HG03025 (cell line): Measurements from ENCODE around the gene SPEM2.

ENCODE experiments used
- ATAC-seq: cut with Tn5 transposase; IDR thresholded peaks from one replicate; pipeline ENCODE4 v1.9.1; 2021; ENCODE audit warnings: mild to moderate bottlenecking, moderate library complexity; ENCODE audit not compliant: unreplicated experiment, low FRiP score

The SPEM2 gene

DNA sequence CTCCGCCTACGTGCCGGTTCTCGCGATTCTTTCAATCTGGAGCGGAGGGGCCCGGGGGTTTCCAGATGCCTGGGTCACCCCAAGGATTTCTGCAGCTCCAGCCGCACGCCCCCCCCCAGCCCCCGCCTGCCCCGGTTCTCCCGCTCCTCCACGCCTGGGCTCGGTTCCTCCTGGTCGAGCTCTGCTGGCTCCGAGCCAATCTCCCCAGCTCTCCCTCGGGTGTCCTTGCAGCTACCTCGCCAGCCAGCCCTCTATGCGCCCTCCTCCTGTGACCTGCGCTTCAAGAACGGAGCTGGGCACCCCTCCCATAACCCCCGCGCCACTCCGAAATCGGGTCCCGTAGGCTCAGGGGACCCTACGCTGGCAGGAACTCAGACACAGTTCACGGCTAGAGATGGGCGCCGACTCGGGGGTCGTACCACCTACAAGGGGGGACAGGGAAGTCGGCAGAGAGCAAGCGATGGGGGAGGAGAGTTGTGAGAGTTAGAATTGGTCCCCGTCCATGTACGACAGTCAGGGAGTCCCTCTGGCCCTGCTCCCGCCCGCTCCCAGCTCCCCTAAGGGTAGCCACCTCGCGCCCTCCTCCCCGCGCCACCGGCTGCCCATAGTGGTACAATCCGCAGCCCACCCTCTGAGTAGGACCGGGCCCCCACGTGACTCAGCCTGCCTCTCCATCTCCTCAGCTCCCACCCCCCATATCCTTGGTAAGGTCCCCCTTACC lies 14.9 kb downstream of the SPEM2 start:
- no peak for ATAC-seq

DNA sequence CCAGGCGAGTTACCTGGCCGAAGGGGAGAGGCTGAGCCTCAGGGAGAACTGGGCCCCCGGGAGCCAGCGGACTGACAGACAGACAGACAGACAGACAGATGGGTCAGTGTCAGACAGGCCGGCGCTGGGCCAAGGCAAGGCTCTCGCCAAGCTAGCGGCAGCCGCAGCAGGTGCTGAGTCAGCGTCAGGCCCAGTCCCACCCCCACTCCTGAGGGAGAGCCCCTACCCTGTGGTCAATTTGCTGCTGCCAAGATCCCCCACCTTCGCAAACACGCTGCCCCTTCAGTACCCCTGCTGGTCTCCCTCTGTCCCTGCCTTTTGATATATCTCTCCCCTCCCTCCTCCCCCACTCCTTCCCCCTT lies 15.4 kb downstream of the SPEM2 start:
- no peak for ATAC-seq

DNA sequence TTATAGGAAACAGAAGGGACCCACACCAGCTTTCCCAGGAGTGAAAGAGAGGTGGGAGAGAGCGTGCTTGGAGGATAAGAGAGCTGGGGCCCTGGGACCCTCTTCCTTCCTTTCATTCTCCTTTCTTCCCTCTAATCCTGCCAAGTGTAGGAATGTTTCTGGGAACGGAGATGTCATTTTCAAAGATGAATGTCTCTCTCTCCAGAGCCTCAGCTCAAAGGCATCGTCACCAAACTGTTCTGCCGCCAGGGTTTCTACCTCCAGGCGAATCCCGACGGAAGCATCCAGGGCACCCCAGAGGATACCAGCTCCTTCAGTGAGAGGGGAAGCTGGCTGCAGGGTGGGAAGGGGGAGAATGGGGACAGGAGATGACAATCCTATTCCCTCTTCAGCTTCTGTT lies 15.8 kb downstream of the SPEM2 start:
- no peak for ATAC-seq

DNA sequence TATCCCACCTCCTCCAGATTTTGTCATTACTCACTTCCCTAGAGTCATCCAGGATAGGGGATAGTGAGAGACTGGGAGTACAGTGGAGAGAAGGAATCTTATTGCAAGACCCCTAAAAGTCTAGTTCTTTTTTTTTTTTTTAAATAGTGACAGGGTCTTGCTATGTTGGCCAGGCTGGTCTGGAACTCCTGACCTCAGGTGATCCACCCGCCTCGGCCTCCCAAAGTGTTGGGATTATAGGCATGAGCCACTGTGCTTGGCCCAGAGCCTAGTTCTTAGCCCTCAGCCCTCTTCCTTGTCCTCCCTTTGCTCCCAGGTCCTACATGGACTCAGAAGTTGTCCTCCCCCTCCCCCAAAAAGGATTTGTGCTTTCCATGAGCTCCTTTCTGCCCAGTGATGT lies 16.7 kb downstream of the SPEM2 start:
- no peak for ATAC-seq

DNA sequence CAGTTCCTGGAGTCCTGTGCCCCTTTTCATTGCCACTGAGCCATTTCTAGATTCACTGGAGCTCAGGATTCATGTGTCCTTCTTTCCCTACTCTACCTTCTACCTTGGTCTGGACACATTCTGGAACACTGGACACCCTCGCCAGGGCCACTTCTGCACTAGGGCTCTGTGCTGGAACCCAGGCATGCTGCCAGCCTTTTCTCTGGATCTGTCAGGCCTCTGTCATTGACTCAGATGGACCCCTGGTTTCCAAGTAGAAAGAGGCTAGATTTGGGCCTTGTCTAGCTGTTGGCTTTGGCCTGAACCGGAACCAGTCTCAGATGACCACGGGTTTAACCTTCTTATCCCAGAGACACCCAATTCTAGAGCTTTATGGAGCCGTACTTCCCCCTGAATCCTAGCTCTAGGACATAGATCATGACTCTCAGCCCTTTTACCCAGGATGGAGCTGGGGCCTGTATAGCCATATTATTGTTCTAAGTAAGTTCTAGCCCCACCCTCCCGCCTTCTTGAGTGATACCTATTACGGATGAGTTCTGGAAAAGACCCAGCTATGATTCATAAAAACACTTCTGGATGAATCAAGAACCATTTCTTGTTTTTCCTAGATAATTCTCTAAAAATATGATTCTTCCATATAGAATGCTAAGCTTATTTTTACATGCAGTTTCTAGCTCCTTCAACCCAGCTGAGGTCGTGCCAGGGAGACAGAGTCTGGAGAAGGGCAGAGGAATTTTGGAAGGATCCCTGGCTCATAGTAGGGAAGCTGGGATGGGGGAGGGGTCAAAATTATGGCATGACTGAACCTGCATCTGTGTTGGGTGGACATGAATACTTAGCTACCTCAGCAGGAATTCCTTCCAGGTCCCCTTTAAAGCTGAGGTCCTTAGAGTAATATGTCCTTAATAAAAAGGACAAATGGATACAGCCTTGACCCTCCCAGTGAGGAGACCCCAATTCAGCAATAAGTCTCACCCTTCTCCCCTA lies 18.4 kb downstream of the SPEM2 start:
- ATAC-seq: no peak

DNA sequence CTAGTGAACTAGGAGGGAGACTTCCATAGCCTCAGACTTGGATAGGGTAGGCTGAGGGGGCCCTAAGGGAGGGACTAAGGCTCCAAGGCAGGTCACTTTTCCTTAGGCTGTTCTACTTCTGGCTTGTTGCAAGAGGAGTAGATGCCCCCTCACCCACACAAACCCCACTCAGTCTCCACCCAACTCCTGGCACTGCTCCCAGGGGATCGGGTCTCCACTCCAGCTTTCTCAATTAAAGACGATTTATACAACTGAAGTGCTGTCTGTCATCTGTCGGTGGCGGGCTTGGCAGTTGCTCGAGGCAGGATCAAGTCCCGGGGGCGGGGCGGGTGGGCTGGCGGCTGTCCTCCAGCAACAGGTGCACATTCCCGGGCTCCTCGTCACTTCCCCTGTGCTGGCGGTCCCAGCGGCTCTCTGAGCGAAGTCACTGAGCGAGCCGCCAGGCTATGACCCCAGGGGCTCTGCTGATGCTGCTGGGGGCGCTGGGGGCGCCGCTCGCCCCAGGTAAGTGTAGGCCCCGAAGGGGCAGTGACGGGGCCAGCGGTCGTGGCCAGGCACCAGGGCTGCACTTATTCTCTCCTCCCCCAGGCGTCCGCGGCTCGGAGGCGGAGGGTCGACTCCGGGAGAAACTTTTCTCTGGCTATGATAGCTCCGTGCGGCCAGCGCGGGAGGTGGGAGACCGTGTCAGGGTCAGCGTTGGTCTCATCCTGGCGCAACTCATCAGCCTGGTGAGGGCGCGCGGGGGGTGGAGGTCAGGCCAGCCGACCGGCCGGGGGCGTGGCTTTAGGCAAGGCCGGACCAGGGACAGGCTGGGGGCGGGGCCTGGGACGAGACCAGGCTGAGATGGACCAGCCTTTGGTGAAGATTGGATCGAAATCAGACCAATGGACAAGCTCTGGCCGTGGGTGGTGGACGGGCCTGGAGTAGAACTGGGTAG lies 19.5 kb downstream of the SPEM2 start, which contains the start of gene CHRNB1:
Gene CHRNB1 (plus strand): TSS at position 380 of the 937 bp plus-strand sequence. CDS start 67 bp downstream, at position 447.
- no peak for ATAC-seq

DNA sequence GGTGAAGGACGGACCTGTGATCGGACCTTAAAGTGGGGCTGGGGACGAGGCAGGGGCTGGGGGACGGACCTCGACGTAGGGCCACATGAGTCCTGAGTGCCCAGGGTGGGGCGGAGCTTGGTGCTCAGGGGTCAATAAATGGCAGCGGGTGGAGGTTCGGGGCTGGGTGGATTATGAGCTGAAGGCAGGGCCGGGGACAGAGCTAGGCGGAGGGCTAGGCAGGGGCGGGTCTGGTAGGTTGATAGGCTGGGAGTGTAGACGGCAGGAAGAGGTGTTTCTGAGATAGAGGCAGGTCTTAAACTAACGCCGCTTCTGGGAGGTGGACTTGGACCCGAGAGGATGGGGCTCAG lies 20.2 kb downstream of the SPEM2 start:
- no peak for ATAC-seq

DNA sequence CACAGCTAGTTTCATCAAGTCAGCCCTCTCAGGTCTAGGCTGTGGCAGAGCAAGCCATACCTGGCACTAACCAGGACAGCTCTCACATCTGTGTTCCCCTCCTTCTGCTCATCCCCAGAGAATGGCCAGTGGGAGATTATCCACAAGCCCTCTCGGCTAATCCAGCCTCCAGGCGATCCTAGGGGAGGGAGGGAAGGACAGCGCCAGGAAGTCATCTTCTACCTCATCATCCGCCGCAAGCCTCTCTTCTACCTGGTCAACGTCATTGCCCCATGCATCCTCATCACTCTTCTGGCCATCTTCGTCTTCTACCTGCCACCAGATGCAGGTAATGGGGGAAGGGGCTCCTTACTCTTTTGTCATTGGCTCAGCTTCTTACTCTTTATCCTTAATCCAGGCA lies 23.0 kb downstream of the SPEM2 start:
- ATAC-seq: no peak

DNA sequence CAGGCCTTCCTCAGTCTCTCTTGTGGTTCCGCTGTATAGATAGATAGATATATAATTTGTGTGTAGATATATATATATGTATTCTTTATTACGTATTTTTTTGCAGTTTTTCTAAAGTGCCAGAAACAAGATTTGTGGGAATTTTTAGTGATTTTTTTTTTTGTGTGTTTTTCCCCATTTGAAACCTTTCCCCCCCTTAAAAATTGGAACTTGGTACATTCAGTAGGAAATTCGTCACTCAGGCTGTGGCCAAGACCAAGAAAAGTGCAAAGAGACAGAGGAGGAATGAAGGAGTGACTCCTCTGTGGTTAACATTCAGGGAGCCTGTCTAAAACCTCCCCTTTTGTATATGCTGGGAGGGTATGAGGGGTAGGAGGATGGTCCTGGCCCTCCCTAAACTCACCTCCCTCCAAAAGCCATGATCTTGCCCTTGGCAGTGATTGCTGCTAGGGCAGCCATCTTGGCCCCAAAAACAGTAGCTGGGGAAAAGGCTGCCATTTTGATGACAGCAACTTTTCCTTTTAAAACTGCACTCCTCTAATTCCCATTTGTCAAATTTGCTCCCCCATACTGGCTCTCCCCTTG lies 34.6 kb downstream of the SPEM2 start:
- ATAC-seq: no peak

DNA sequence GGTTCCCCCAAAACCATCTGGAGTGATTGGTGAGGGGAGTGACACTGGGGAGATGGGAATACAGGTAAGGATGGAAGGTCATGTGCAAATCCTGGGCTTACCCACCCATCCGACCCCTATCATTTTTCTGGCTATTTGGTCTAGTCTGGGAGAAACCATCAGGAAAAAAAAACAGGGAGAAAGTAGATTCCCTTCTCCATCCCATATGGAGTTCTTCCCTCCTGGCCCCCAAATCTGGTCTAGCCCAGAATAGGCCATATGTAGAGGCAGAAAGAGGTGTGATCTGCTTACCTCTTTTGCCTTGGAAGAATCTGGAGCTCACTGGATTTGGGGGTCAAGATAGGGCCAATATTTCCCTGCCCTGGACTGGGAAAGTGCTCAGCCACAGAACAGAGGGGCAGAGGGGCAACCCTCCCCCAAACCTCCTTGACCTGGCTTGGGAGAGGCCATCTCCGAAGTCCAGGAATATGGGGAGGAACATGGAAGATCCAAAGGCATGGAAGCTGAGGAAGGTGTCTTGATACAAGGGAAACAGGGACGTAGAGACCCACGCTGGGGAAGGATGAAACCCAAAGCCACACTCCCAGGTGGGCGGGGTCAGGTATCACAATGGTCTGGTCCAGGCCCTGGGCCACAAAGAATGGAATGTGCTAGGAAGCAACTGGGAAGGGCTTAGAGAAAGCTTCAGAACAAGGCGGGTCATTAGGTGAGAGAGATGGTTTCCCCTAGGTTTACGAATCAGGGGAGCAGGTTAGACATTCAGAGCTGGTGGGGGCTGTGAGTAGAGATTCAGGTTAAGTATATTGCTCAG lies 35.6 kb downstream of the SPEM2 start:
- no peak for ATAC-seq

DNA sequence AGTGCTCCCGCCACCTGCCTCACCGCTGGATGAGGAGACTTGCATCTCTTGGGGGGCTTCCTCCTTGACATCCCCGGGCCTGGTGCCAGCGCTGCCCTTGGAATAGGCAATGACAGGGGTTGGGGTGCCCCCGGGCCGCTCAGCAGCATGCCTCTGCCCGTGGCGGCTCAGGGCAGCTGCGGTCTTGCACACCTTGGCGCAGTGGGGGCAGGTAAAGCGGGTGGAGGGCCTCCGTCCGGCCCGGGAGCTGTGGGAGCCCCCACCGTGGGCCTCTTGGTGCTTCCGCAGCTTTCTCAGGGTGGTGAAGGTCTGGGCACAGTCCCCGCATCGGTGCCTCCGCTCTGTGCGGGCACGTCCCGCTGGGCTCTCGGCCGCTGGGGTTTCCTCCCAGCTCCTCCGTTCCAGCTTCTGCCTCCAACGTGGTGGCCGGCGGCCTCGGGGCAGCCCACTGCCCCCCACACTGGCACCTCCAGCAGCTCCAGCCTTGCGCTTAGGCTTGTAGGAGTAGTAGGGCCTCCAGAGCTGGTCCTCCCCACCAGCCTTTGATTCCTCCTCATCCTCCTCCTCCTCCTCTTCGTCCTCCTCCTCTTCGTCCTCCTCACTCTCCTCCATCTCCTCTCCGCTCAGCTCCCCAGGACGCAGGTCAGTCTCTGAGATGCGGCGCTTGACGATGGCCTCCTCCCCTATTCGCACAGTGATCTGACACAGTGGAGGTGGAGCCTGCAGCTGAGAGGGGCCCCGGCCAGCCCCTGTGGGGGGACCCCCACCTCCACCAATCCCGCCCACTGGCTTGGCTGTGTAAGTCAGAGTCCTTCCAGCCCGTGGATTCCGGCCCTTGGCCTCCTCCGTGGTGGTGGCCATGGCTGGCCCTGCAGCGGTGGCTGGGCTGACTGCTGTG lies 37.3 kb downstream of the SPEM2 start:
- ATAC-seq: no peak

DNA sequence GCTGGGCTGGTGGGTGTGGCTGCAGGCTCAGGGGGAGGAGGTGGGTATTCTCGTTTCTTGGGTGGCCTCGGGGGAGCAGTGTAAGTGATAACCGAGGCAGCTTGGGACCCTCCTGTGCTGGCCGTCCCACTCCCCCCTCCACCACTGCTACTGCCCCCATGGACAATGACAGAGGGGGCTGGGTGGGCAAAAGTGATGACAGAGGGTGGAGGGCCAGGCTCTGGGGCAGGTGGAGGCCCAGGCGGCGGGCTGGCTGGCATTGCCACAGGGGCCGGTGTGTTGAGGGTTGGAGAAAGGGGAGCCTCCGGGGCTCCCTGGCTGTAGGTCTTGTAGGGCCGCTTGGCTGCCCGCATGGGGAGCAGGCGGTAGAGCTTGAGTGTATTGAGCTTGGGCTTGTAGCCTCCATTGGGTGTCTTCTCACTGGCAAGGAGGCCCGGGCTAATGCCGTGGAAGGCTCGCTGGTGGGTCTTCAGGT lies 38.0 kb downstream of the SPEM2 start:
- ATAC-seq: no peak

DNA sequence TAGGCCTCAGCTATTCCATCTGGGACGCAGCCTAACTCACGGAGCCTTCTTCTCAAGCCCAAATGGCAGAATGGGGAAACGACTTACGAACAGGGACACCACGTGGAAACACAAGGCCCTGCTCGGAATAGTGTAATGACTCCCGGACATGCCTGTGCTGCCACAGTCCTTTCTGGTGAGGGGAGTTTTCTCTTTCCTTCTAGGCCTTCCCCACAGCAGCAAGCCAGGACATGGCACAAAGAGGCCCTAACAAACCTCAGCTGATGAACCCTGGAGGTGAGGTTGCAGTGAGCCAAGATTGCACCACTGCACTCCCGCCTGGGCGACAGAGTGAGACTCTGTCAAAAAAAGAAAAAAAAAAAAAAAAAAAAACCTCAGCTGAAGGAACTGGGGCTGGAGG lies 38.7 kb downstream of the SPEM2 start:
- ATAC-seq: no peak

DNA sequence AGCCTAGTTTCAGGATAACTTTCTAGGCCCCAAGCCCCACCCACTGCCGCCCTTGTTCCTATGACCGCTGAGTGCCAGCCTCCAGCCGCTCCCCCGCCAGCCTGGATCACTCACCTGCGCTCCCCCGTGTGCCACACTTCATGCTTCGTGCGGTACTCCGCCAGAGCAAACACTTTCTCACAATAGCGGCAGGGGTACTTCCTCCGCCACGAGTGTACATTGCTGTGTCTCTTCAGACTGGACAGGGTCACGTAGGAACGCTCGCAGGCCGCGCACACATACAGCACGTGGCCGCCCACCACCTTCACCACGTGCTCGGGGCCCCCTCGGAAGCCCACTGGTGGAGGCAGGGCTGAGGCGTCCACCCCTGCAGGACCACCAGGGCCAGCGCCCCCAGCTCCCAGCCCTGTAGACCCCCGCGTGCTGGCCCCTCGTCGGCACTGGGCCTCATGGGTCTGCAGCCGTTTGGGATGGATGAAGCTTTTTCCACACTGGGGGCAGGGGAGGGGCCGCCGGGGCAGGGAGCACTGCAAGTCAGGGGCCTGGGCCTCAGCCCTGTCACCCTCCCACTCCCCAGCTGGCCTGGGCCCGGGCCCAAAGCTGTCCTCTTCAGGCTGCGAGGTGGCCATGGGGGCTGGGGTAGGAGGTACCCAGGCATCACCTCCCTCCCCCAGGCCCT lies 40.3 kb downstream of the SPEM2 start:
- no peak for ATAC-seq

DNA sequence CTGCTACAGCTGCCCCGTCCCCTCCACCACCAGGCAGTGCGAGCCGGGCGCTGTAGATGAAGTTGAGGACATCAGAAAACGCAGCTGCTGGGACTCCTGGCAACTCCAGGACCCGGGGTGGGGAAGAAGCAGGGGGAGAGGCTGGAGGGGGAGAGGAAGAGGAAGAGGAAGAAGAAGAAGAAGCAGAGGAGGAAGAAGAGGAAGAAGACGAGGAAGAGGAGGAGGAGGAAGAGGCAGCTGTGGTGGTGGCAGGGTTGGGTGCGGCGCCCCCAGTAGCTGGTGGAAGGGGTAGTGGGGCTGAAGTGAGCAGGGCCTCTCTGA lies 40.9 kb downstream of the SPEM2 start:
- ATAC-seq: no peak

DNA sequence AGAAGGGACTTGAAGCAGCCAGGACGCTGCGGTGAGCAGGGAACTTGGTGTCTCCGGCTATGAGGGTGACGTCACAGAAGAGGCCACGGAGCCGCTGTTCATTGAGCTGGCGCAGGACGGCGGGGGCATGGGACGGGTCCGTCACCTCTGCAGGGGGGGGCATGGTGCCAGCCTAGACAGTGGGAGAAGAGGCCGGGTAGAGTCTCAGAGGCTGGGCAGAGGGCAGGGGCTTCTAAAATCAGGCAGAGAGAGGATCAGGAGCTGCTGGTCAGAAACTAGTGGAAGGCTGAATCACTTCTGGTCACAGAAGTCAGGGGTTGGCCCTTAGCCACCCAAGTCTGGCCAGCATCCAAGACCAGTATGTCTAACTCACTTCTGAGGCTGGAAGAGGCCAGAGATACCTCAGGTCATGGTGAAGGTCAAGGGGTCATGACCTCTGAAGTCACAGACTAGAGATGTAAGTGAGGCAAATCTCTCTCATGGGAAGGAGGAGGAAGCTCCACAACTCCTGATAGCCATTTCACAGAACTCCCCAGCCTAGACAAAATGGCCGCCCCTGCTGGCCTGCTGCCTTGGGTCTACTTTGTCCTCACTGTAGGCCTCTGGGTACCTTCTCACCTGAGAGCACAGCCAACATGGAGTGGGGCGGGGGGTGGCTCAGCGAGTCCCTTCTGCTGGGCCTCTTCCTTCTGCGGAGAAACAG lies 41.4 kb downstream of the SPEM2 start:
- no peak for ATAC-seq

DNA sequence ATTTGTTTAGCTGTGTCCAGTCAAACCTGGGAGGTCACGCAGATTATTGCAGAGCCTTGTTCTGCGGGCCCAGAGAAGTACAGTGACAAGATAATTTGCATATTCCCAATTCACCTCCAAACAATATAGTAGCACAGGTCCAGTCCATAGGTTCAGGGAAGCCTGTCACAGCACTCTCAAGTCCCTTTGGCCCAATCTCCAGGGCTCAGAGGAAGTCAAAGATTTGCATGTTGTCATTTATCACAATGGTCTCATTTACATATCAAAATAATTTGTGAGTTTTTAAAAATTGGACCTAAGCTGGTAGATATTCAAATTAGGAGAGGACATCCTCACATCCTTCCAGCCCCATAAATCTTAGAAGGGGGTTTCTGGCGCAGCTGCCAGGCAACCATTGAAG lies 42.1 kb downstream of the SPEM2 start:
- no peak for ATAC-seq
